Mucosa of descending colon (tissue), 3 donors: ENCODE results near the gene FAXDC2. TPM values are rescaled to one million over a fixed set of nuclear protein-coding genes. Genes with fewer than 3 reads are reported as not detected.

ENCODE experiments used
- ATAC-seq: fragments of 200-7000 bp; cut with Tn5 transposase; one replicate; pipeline ENCODE4 v1.9.1; 2020; ENCODE audit warnings: mild to moderate bottlenecking, moderate library complexity
- DNase-seq, 3 donors: peaks; one replicate each; pipeline ENCODE4 v3.0.0-alpha.2; 2020
- H3K36me3 ChIP-seq: fragments of 200-600 bp; one replicate; pipeline ENCODE4 v1.8.0; 2021; ENCODE audit warnings: low read depth, mild to moderate bottlenecking
- H3K4me1 ChIP-seq: fragments of 200-600 bp; one replicate; pipeline ENCODE4 v1.8.0; 2021; ENCODE audit warnings: low read depth, mild to moderate bottlenecking
- H3K4me3 ChIP-seq: fragments of 200-600 bp; one replicate; pipeline ENCODE4 v1.8.0; 2021; ENCODE audit warnings: mild to moderate bottlenecking
- H3K9me3 ChIP-seq: fragments of 200-600 bp; one replicate; pipeline ENCODE4 v1.8.0; 2021; ENCODE audit warnings: mild to moderate bottlenecking
- CTCF ChIP-seq: fragments of 200-600 bp; IDR thresholded peaks from one replicate; pipeline ENCODE4 v1.8.0; 2022; ENCODE audit warnings: antibody characterized with exemption, mild to moderate bottlenecking
- intact Hi-C, 2 donors: fragments of 100-400 bp; cut with DNase I in 1 of 2; cut with micrococcal nuclease in 1 of 2; formaldehyde crosslinking; loops; one replicate each; pipeline versions ENCODE4 v1.11.0 to v1.11.1; 2022; cut with DNase I, micrococcal nuclease
- total RNA-seq, 3 donors: library from RNA; stranded (reverse); fragmentation: NEBNext Ultra II Directional in 2 of 3; extraction: Animal tissue kit (Norgen Biotek cat#: 25700) in 2 of 3; gene quantifications; one replicate each; pipeline versions ENCODE4 v1.2.1 to v1.2.4, GENCODE V29; 2021 to 2023
- donor health status: DM: no; HTN: no; CAD: no; lungs with moderate emphysema.
- donor health status: DM: no; HTN: no; CAD: no.
- donor health status: DM: no; HTN: yes; CAD: no.

FAXDC2 gene
- total RNA-seq, 3 donors from 2014 or later = 18.1 to 55.9 (median 20.9) TPM

GRCh38 chr5:154800582-154800981, 49.8 kb downstream of the FAXDC2 start:
- Histone ChIP-seq H3K4me1 (no peaks in the 10 kb centered on the region), H3K36me3 (peaks cover 14% of the 10 kb centered on the region), H3K9me3 (no peaks in the 10 kb centered on the region), H3K4me3 (no peak overlapping the region)
- intact Hi-C loops = no loop called here
- no peak for DNase-seq
- ATAC-seq = no peak
- no peak for TF ChIP-seq CTCF

- no peak for TF ChIP-seq CTCF
- H3K4me1 ChIP-seq = no peaks in the 10 kb centered on the region
- no peaks in the 10 kb centered on the region for H3K9me3 ChIP-seq
- DNase-seq = no peak
- no peak for ATAC-seq
- H3K4me3 ChIP-seq = no peak overlapping the region
- intact Hi-C loops = no loop called here
- peaks cover 18% of the 10 kb centered on the region for H3K36me3 ChIP-seq
These were observed 52.6 kb downstream of the FAXDC2 start for GRCh38 chr5:154797762-154798161.

GRCh38 chr5:154795235-154795596, 55.2 kb downstream of the FAXDC2 start:
- no peak for TF ChIP-seq CTCF
- Histone ChIP-seq H3K4me1 (no peaks in the 10 kb centered on the region), H3K4me3 (no peak overlapping the region), H3K36me3 (peaks cover 4% of the 10 kb centered on the region), H3K9me3 (no peaks in the 10 kb centered on the region)
- ATAC-seq = no peak
- no peak for DNase-seq
- intact Hi-C loops = no loop called here

GRCh38 chr5:154794525-154795234, 55.7 kb downstream of the FAXDC2 start:
- intact Hi-C loops = no loop called here
- no peaks in the 10 kb centered on the region for H3K9me3 ChIP-seq
- ATAC-seq (peak; percentile 30), DNase-seq (no peak)
- no peak for TF ChIP-seq CTCF
- H3K4me3 ChIP-seq = no peak overlapping the region
- H3K4me1 ChIP-seq = no peaks in the 10 kb centered on the region
- peaks cover 4% of the 10 kb centered on the region for H3K36me3 ChIP-seq

- intact Hi-C loops = no loop called here
- TF ChIP-seq CTCF = no peak
- H3K4me3 ChIP-seq = no peak overlapping the region
- H3K9me3 ChIP-seq = no peaks in the 10 kb centered on the region
- no peaks in the 10 kb centered on the region for H3K4me1 ChIP-seq
- DNase-seq = no peak
- H3K36me3 ChIP-seq = peaks cover 4% of the 10 kb centered on the region
- no peak for ATAC-seq
These were observed 56.5 kb downstream of the FAXDC2 start for GRCh38 chr5:154793599-154794524.
